HepG2 (cell line): Measurements from ENCODE around the gene KRTAP12-3. TPM values are rescaled to one million over a fixed set of nuclear protein-coding genes. Genes with fewer than 3 reads are reported as not detected.
A peak's percentile ranks its signal among the peaks of the same experiment; 100 is the strongest.

Experiments used
- CREM ChIP-seq, 2 experiments: sonication (generic) in 1 of 2; formaldehyde crosslinking in 1 of 2; IDR thresholded peaks; 2 replicates each; pipeline versions ENCODE4 v1.4.0 to v1.6.1; 2016 to 2020; ENCODE audit warnings: antibody characterized with exemption in 1 of 2, mild to moderate bottlenecking in 1 of 2, missing genetic modification reagents in 1 of 2
- KAT7 ChIP-seq: IDR thresholded peaks from 2 replicates; pipeline ENCODE4 v1.6.1; 2018; ENCODE audit warnings: borderline replicate concordance, missing compliant biosample characterization
- KLF6 ChIP-seq: IDR thresholded peaks from 2 replicates; pipeline ENCODE4 v1.8.0; 2016; ENCODE audit warnings: missing biosample characterization, missing genetic modification reagents
- NR2F2 ChIP-seq: IDR thresholded peaks from 2 replicates; pipeline ENCODE4 v1.6.1; 2012; ENCODE audit warnings: low read depth, inconsistent platforms, borderline replicate concordance
- SMARCC2 ChIP-seq: fragments of 450-650 bp; IDR thresholded peaks from 2 replicates; pipeline ENCODE4 v1.6.1; 2017; ENCODE audit warnings: antibody characterized with exemption, mild to moderate bottlenecking
- ZKSCAN8 ChIP-seq: IDR thresholded peaks from 2 replicates; pipeline ENCODE4 v1.6.1; 2016; ENCODE audit warnings: borderline replicate concordance, missing genetic modification reagents, missing compliant biosample characterization
- ZNF292 ChIP-seq: sonication (generic); formaldehyde crosslinking; IDR thresholded peaks from 2 replicates; pipeline ENCODE4 v1.8.1; 2022; ENCODE audit warnings: mild to moderate bottlenecking, low read depth, missing genetic modification reagents, borderline replicate concordance
- ZNF557 ChIP-seq: sonication (generic); formaldehyde crosslinking; IDR thresholded peaks from 2 replicates; pipeline ENCODE4 v1.4.0; 2020; ENCODE audit warnings: missing genetic modification reagents
- ZNF570 ChIP-seq: sonication (generic); formaldehyde crosslinking; IDR thresholded peaks from 2 replicates; pipeline ENCODE4 v1.4.0; 2020; ENCODE audit warnings: mild to moderate bottlenecking, missing genetic modification reagents, borderline replicate concordance
- ZNF766 ChIP-seq: sonication (generic); formaldehyde crosslinking; IDR thresholded peaks from 2 replicates; pipeline ENCODE4 v1.5.0; 2020; ENCODE audit warnings: missing genetic modification reagents, borderline replicate concordance
- polyA plus RNA-seq, 8 experiments: library from polyadenylated mRNA; depleted of rRNA in 3 of 8; stranded (reverse) in 7 of 8; unstranded in 1 of 8; fragments of >200 nt; fragmentation: Illumina TruSeq in 4 of 8; extraction: Trizol in 4 of 8; gene quantifications; 2 replicates each; pipeline versions ENCODE4 v1.2.1 to v1.2.3, GENCODE V29; 2011 to 2016; ENCODE audit warnings: low read depth in 4 of 8, missing spikeins in 1 of 8, mixed read lengths in 1 of 8; ENCODE audit not compliant: insufficient read depth in 1 of 8
- total RNA-seq, 5 experiments: library from RNA; depleted of rRNA; stranded (reverse); fragments of >200 nt; fragmentation: Illumina TruSeq; extraction: Trizol; gene quantifications; 2 replicates each; pipeline ENCODE4 v1.2.3, GENCODE V29; 2016; ENCODE audit warnings: low read depth in 1 of 5
- TF ChIP-seq, protein P1 (sequence below): sonication (generic); formaldehyde crosslinking; IDR thresholded peaks from 2 replicates; pipeline ENCODE4 v1.4.0; 2020; ENCODE audit warnings: low read depth, missing genetic modification reagents
- TF ChIP-seq, protein P2 (sequence below): IDR thresholded peaks from 2 replicates; pipeline ENCODE4 v1.6.1; 2016; ENCODE audit warnings: missing genetic modification reagents, missing compliant biosample characterization
- TF ChIP-seq, protein P3 (sequence below): sonication (generic); formaldehyde crosslinking; IDR thresholded peaks from 2 replicates; pipeline ENCODE4 v1.4.0; 2020; ENCODE audit warnings: mild to moderate bottlenecking, missing genetic modification reagents
- TF ChIP-seq, protein P4 (sequence below): fragments of 450-650 bp; IDR thresholded peaks from 2 replicates; pipeline ENCODE4 v1.6.1; 2017; ENCODE audit warnings: mild to moderate bottlenecking

KRTAP12-3 gene
- total and polyA plus RNA-seq, 2 of the 13 experiments (the other 11 are each of a cell fraction or from before 2014, with no cell fraction given), result not detected

DNA sequence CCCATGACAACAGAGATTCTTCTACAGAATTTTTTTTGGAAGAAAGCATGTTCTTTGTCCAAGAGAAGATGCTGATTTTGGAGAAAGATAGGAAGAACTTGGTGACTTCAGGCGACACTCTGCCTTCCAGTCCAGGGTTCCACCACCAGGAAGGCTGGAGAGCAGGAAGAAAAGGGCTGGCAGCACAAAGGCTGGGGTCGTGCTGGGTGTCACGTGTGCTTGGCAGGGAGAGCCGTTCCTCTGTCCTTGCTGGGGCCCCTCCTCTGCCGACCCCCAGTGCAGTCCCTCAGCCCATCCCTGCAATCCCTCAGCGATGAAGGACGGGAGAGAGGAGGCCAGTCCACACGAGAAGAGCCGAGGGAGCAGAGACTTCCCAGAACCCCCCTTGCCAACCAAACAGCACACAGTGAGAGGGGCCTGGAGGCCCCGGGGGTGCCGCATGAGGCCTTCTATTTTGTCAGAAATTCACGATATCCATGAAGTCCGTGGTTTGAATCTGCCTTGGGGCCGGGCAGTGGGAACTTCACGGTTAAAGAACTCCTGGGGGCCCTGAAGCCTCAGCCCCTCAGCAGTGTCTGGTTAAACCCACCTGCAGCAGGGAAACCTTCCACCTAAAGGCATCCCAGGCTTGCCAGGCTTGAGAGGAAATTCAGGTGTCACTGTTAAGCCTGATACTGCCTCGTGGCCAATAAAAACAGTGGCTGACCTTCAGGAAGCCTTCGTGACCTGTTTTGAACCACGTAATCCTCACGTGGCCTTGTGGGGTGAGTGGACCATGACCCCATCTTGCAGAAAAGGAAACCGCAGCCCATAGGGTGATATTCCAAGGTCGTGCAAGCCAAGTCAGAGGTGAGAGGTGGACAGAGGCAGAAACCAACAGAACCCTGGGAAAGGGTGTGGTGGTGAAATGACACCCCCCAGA lies 42.6 kb downstream of the KRTAP12-3 start (continued):
- TF ChIP-seq, protein P1, sequence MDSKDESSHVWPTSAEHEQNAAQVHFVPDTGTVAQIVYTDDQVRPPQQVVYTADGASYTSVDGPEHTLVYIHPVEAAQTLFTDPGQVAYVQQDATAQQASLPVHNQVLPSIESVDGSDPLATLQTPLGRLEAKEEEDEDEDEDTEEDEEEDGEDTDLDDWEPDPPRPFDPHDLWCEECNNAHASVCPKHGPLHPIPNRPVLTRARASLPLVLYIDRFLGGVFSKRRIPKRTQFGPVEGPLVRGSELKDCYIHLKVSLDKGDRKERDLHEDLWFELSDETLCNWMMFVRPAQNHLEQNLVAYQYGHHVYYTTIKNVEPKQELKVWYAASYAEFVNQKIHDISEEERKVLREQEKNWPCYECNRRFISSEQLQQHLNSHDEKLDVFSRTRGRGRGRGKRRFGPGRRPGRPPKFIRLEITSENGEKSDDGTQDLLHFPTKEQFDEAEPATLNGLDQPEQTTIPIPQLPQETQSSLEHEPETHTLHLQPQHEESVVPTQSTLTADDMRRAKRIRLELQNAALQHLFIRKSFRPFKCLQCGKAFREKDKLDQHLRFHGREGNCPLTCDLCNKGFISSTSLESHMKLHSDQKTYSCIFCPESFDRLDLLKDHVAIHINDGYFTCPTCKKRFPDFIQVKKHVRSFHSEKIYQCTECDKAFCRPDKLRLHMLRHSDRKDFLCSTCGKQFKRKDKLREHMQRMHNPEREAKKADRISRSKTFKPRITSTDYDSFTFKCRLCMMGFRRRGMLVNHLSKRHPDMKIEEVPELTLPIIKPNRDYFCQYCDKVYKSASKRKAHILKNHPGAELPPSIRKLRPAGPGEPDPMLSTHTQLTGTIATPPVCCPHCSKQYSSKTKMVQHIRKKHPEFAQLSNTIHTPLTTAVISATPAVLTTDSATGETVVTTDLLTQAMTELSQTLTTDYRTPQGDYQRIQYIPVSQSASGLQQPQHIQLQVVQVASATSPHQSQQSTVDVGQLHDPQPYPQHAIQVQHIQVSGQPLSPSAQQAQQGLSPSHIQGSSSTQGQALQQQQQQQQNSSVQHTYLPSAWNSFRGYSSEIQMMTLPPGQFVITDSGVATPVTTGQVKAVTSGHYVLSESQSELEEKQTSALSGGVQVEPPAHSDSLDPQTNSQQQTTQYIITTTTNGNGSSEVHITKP (CRISPR knock-in tag), result peak; percentile 88
- TF ChIP-seq ZKSCAN8 (CRISPR knock-in tag) (no peak), NR2F2 (0 out of 2 replicates have a peak, but pooled peaks have one; percentile 34), SMARCC2 (no peak), ZNF570 (CRISPR knock-in tag) (no peak), CREM (IDR thresholded peaks at IDR 0.05) (peak; percentile 53; the same call in 1 of the 2 replicates), CREM (CRISPR knock-in tag; IDR thresholded peaks at IDR 0.05) (no peak), KLF6 (CRISPR knock-in tag) (no peak), ZNF292 (peak; percentile 54; the same call in 1 of the 2 replicates), KAT7 (CRISPR knock-in tag) (no peak), ZNF766 (peak; percentile 51; the same call in 1 of the 2 replicates), ZNF557 (CRISPR knock-in tag) (0 out of 2 replicates have a peak, but pooled peaks have one; percentile 36)
- TF ChIP-seq, protein P2, sequence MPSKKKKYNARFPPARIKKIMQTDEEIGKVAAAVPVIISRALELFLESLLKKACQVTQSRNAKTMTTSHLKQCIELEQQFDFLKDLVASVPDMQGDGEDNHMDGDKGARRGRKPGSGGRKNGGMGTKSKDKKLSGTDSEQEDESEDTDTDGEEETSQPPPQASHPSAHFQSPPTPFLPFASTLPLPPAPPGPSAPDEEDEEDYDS (CRISPR knock-in tag), result peak; percentile 54; the same call in 1 of the 2 replicates
- TF ChIP-seq, protein P3, sequence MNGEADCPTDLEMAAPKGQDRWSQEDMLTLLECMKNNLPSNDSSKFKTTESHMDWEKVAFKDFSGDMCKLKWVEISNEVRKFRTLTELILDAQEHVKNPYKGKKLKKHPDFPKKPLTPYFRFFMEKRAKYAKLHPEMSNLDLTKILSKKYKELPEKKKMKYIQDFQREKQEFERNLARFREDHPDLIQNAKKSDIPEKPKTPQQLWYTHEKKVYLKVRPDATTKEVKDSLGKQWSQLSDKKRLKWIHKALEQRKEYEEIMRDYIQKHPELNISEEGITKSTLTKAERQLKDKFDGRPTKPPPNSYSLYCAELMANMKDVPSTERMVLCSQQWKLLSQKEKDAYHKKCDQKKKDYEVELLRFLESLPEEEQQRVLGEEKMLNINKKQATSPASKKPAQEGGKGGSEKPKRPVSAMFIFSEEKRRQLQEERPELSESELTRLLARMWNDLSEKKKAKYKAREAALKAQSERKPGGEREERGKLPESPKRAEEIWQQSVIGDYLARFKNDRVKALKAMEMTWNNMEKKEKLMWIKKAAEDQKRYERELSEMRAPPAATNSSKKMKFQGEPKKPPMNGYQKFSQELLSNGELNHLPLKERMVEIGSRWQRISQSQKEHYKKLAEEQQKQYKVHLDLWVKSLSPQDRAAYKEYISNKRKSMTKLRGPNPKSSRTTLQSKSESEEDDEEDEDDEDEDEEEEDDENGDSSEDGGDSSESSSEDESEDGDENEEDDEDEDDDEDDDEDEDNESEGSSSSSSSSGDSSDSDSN, result no peak
- TF ChIP-seq, protein P4, sequence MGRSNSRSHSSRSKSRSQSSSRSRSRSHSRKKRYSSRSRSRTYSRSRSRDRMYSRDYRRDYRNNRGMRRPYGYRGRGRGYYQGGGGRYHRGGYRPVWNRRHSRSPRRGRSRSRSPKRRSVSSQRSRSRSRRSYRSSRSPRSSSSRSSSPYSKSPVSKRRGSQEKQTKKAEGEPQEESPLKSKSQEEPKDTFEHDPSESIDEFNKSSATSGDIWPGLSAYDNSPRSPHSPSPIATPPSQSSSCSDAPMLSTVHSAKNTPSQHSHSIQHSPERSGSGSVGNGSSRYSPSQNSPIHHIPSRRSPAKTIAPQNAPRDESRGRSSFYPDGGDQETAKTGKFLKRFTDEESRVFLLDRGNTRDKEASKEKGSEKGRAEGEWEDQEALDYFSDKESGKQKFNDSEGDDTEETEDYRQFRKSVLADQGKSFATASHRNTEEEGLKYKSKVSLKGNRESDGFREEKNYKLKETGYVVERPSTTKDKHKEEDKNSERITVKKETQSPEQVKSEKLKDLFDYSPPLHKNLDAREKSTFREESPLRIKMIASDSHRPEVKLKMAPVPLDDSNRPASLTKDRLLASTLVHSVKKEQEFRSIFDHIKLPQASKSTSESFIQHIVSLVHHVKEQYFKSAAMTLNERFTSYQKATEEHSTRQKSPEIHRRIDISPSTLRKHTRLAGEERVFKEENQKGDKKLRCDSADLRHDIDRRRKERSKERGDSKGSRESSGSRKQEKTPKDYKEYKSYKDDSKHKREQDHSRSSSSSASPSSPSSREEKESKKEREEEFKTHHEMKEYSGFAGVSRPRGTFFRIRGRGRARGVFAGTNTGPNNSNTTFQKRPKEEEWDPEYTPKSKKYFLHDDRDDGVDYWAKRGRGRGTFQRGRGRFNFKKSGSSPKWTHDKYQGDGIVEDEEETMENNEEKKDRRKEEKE, result no peak
